ENCODE measurements around the gene XRCC2.

GRCh38 chr7:152641384-152641783 lies 34.6 kb downstream of the XRCC2 start:
- TF ChIP-seq CTCF (IDR thresholded peaks at IDR 0.05 in 4 of 5, conservative IDR thresholded peaks at IDR 0.05 in 1 of 5) (no peak), POLR2A (IDR thresholded peaks at IDR 0.05) (no peak)
